Measurements from ENCODE around the gene C16orf92.

The C16orf92 gene

GRCh38 chr16:30060836-30061554 is 38.0 kb downstream of the C16orf92 start:
- DNase-seq (ENCODE audit: low read depth): no peak

- DNase-seq (ENCODE audit: low read depth): no peak
These were observed 40.4 kb downstream of the C16orf92 start for GRCh38 chr16:30063278-30063892.

- DNase-seq (ENCODE audit: low read depth): peak; percentile 52
These were observed 41.1 kb downstream of the C16orf92 start for GRCh38 chr16:30063893-30064728.

- no peak for DNase-seq (ENCODE audit: low read depth)
These were observed 41.7 kb downstream of the C16orf92 start for GRCh38 chr16:30064729-30065101.

- peak; percentile 92 for DNase-seq (ENCODE audit: low read depth)
These were observed 42.3 kb downstream of the C16orf92 start, which contains the start of gene ALDOA for GRCh38 chr16:30065102-30065942. ALDOA (plus strand) TSS chr16:30065760; CDS start chr16:30066898, 1,138 bp downstream.

- no peak for DNase-seq (ENCODE audit: low read depth)
These were observed 43.2 kb downstream of the C16orf92 start for GRCh38 chr16:30065943-30066760.

- DNase-seq (ENCODE audit: low read depth): no peak
These were observed 44.0 kb downstream of the C16orf92 start for GRCh38 chr16:30066761-30067583.

- no peak for DNase-seq (ENCODE audit: low read depth)
These were observed 44.6 kb downstream of the C16orf92 start for GRCh38 chr16:30067584-30067916.

GRCh38 chr16:30068333-30068732 is 45.3 kb downstream of the C16orf92 start:
- no peak for DNase-seq (ENCODE audit: low read depth)

- DNase-seq (ENCODE audit: low read depth): peak; percentile 26
These were observed 46.0 kb downstream of the C16orf92 start for GRCh38 chr16:30068750-30069610.

- no peak for DNase-seq (ENCODE audit: low read depth)
These were observed 46.8 kb downstream of the C16orf92 start for GRCh38 chr16:30069611-30070462.

GRCh38 chr16:30070490-30070889 is 47.5 kb downstream of the C16orf92 start:
- no peak for DNase-seq (ENCODE audit: low read depth)
